Progenitor cell of endocrine pancreas (in vitro differentiated cells): Measurements from ENCODE around the gene DCAF17. TPM values are rescaled to one million over a fixed set of nuclear protein-coding genes. Genes with fewer than 3 reads are reported as not detected.

ENCODE experiments used
- DNase-seq: peaks from one replicate; pipeline ENCODE4 v3.0.0; 2021; ENCODE audit warnings: low spot score; ENCODE audit not compliant: unreplicated experiment
- H3K27ac Mint-ChIP-seq: 2 replicates; pipeline ENCODE4 v1.8.0; 2021; ENCODE audit warnings: mild to moderate bottlenecking, moderate library complexity, mixed read lengths
- H3K27me3 Mint-ChIP-seq: 2 replicates; pipeline ENCODE4 v1.8.0; 2021; ENCODE audit warnings: mixed read lengths
- H3K36me3 Mint-ChIP-seq: 2 replicates; pipeline ENCODE4 v1.8.0; 2022; ENCODE audit warnings: mixed read lengths; ENCODE audit not compliant: insufficient read depth
- H3K4me1 Mint-ChIP-seq: 2 replicates; pipeline ENCODE4 v1.8.0; 2021; ENCODE audit warnings: low read depth, mixed read lengths
- H3K4me3 Mint-ChIP-seq: 2 replicates; pipeline ENCODE4 v1.8.0; 2021; ENCODE audit warnings: low read depth, mild to moderate bottlenecking, moderate library complexity, mixed read lengths
- H3K9me3 Mint-ChIP-seq: 2 replicates; pipeline ENCODE4 v1.8.0; 2021; ENCODE audit warnings: low read depth, mixed read lengths
- total RNA-seq: library from RNA; stranded (reverse); gene quantifications from 2 replicates; pipeline ENCODE4 v1.2.1, GENCODE V29; 2021
- TF ChIP-seq, protein P1 (sequence below): fragments of 200-600 bp; sonication (generic); IDR thresholded peaks from one replicate; pipeline ENCODE4 v1.5.0; 2021; ENCODE audit warnings: antibody characterized with exemption, mild to moderate bottlenecking; ENCODE audit not compliant: unreplicated experiment

The DCAF17 gene
- total RNA-seq, 1 donor from 2014 or later = 25.8 TPM

DNA sequence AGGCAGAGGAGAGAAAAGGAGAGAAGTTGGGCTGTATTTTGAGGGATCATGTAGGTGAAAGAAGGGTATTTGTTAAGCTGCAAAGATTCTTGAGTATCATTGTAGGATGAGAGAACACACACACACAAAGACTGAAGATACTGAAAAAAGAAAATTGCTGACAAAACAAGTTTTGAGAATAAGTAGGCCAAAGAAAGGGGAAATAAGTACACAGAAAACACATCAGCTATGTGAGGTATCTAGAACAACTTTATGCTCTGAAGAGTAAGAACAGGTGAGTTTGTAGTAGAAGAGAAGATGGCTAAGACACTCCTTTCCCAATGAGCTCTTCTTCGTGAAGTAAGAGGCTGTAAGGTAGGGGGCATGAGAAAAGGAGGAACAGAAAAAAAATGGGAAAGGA lies 28.5 kb upstream of the DCAF17 start:
- TF ChIP-seq, protein P1, sequence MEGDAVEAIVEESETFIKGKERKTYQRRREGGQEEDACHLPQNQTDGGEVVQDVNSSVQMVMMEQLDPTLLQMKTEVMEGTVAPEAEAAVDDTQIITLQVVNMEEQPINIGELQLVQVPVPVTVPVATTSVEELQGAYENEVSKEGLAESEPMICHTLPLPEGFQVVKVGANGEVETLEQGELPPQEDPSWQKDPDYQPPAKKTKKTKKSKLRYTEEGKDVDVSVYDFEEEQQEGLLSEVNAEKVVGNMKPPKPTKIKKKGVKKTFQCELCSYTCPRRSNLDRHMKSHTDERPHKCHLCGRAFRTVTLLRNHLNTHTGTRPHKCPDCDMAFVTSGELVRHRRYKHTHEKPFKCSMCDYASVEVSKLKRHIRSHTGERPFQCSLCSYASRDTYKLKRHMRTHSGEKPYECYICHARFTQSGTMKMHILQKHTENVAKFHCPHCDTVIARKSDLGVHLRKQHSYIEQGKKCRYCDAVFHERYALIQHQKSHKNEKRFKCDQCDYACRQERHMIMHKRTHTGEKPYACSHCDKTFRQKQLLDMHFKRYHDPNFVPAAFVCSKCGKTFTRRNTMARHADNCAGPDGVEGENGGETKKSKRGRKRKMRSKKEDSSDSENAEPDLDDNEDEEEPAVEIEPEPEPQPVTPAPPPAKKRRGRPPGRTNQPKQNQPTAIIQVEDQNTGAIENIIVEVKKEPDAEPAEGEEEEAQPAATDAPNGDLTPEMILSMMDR = no peak
- Mint-ChIP-seq H3K27ac (no peak overlapping the region), H3K4me1 (peaks cover 2% of the 10 kb centered on the region), H3K9me3 (peaks cover 11% of the 10 kb centered on the region), H3K36me3 (peaks cover 5% of the 10 kb centered on the region), H3K27me3 (no peaks in the 10 kb centered on the region), H3K4me3 (no peak overlapping the region)
- no peak for DNase-seq

DNA sequence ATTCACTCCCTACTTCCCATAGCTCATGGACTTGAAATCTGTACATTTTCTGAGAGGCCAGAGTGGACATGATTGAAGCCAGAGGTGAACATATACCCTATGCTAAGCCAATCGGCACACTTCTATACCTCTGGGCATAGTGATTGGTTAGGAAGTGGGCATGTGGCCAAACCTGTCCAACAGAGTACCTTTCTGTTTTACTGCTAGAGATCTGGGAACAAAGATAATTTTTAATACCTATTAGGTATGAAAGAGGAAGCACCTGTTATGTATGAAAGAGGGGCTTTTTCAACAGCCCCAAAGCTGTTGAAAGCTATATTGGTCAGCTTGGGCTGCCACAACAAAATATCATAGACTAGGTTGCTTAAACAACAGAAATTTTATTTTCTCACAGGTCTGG lies 28.0 kb upstream of the DCAF17 start:
- H3K27me3 Mint-ChIP-seq = no peaks in the 10 kb centered on the region
- H3K4me3 Mint-ChIP-seq = no peak overlapping the region
- peaks cover 5% of the 10 kb centered on the region for H3K36me3 Mint-ChIP-seq
- peaks cover 2% of the 10 kb centered on the region for H3K4me1 Mint-ChIP-seq
- DNase-seq = no peak
- H3K27ac Mint-ChIP-seq = no peak overlapping the region
- peaks cover 11% of the 10 kb centered on the region for H3K9me3 Mint-ChIP-seq
- TF ChIP-seq, protein P1 = no peak

DNA sequence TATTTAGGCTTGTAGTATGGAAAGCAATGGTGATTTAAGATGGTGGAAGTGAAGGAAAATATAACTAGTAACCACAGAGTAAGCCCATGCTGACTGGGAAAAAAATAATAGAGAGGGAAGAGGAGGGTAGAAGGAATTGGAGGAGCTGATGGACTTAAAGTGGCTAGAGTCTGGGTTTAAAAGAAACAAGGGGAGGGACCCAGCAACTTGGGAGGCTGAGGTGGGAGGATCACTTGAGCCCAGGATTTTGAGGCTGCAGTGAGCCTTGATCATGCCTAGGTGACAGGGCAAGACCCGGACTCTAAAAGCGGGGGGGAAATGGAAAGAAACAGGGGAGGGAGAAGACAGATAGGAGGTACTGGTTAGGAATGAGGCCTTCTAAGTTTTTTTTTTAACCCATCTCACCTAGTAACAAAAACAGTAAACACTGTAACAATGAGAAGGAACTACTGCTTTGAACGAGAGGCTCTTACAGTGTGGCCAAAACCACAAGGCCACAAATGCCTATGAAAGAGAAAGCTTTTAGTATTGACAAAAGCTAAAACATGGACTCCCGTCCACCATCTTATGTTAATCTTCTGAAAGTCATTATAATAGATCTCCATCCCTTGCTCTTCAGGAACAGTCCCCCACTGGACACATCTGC lies 26.9 kb upstream of the DCAF17 start:
- Mint-ChIP-seq H3K9me3 (peaks cover 6% of the 10 kb centered on the region), H3K4me1 (peaks cover 2% of the 10 kb centered on the region), H3K27ac (no peak overlapping the region), H3K27me3 (no peaks in the 10 kb centered on the region), H3K36me3 (peaks cover 2% of the 10 kb centered on the region), H3K4me3 (no peak overlapping the region)
- DNase-seq = no peak
- TF ChIP-seq, protein P1 = no peak

DNA sequence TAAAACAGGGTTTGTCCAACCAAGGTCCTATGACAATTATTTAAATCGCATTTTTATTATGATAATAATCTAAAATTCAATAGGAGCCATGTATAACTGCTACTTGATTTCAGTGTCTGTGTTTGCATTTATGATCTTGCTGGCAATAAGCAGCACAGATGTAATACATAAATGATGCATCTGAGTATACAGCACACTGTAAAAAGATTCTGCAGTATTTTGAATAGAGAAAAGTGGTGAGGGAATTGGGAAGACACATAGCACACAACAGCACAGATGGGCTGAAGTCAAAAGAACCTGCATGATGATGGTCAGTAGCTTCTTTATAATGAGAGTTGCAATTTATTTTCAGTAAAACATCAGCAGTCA lies 26.4 kb upstream of the DCAF17 start:
- TF ChIP-seq, protein P1 = no peak
- no peak for DNase-seq
- Mint-ChIP-seq H3K27ac (no peak overlapping the region), H3K4me1 (peaks cover 2% of the 10 kb centered on the region), H3K36me3 (peaks cover 2% of the 10 kb centered on the region), H3K4me3 (no peak overlapping the region), H3K27me3 (no peaks in the 10 kb centered on the region), H3K9me3 (peaks cover 5% of the 10 kb centered on the region)

DNA sequence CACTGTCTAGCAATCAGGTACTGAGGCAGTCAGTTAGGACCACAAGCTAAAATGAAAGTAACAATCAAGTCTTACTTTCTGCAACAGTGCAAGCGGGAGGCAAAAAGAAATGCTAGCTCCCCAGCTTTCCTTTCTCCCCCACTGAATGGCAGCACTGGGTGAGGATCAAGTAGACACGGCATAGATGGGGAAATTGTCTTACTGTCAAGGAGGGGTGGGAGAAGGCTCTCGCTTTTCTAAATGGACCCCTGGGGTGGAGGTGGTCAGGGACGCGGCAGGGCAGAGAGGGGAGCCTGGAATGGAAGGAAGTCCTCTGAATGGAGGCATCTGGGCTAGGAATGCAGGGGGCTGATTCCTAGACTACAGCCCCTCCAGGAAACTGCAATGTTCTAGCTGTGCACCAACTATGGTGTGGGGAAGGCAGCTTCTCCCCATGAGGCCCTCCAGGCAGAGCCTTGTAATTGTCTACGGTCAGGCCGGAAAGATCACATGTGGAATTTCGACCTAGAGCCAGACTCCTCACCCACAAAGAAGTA lies 24.5 kb upstream of the DCAF17 start:
- H3K4me1 Mint-ChIP-seq = peaks cover 2% of the 10 kb centered on the region
- no peak overlapping the region for H3K4me3 Mint-ChIP-seq
- no peaks in the 10 kb centered on the region for H3K36me3 Mint-ChIP-seq
- H3K9me3 Mint-ChIP-seq = no peaks in the 10 kb centered on the region
- H3K27me3 Mint-ChIP-seq = no peaks in the 10 kb centered on the region
- TF ChIP-seq, protein P1 = no peak
- DNase-seq = no peak
- no peak overlapping the region for H3K27ac Mint-ChIP-seq
